Right lobe of liver (tissue), 6 donors: ENCODE data around the gene IQSEC1. TPM values are rescaled to one million over a fixed set of nuclear protein-coding genes. Genes with fewer than 3 reads are reported as not detected.
A peak's percentile ranks its signal among the peaks of the same experiment; 100 is the strongest.

Experiments used
- ATAC-seq, 4 donors: fragments of 200-7000 bp; cut with Tn5 transposase; one replicate each; pipeline ENCODE4 v1.9.1; 2020; ENCODE audit warnings: mild to moderate bottlenecking in 4 of 4, moderate library complexity in 4 of 4
- DNase-seq, 3 donors: peaks; one replicate each; pipeline ENCODE4 v3.0.0-alpha.2; 2020
- H3K27ac ChIP-seq, 3 donors: fragments of 200-600 bp; one replicate each; pipeline ENCODE4 v1.8.0; 2022
- H3K27me3 ChIP-seq, 2 donors: fragments of 200-600 bp; one replicate each; pipeline ENCODE4 v1.8.0; 2022
- H3K36me3 ChIP-seq, 4 donors: fragments of 200-600 bp; sonication (generic) in 1 of 4; one replicate each; pipeline versions ENCODE4 v1.5.1 to v1.8.0; 2017 to 2022; ENCODE audit warnings: control low read depth in 1 of 4
- H3K4me1 ChIP-seq, 4 donors: fragments of 200-600 bp; sonication (generic) in 1 of 4; one replicate each; pipeline versions ENCODE4 v1.5.1 to v1.8.0; 2017 to 2022; ENCODE audit warnings: control low read depth in 1 of 4
- H3K4me3 ChIP-seq, 3 donors: fragments of 200-600 bp; one replicate each; pipeline ENCODE4 v1.8.0; 2022
- H3K9me3 ChIP-seq, 4 donors: fragments of 200-600 bp; sonication (generic) in 1 of 4; one replicate each; pipeline versions ENCODE4 v1.5.1 to v1.8.0; 2017 to 2022; ENCODE audit warnings: control low read depth in 1 of 4
- CTCF ChIP-seq, 4 donors: fragments of 200-600 bp in 3 of 4; fragments of 450-650 bp in 1 of 4; IDR thresholded peaks; one replicate each; pipeline versions ENCODE4 v1.5.1 to v1.8.0; 2016 to 2022; ENCODE audit warnings: antibody characterized with exemption in 4 of 4, mild to moderate bottlenecking in 2 of 4
- POLR2A ChIP-seq: fragments of 450-650 bp; IDR thresholded peaks from one replicate; pipeline ENCODE4 v1.6.1; 2017; ENCODE audit warnings: antibody characterized with exemption, mild to moderate bottlenecking
- WGBS: methylation state at CpG from one replicate; pipeline ENCODE4 v1.1.6; 2018; ENCODE audit warnings: low coverage, low lambda C conversion rate; ENCODE audit not compliant: insufficient coverage; ENCODE audit errors: missing lambda C conversion rate; 5-methylcytosine and 5-hydroxymethylcytosine counted together
- intact Hi-C, 2 donors: fragments of 100-400 bp; cut with DNase I; formaldehyde crosslinking; loops; one replicate each; pipeline versions ENCODE4 v1.11.2 to v1.14.1; 2022
- total RNA-seq, 6 experiments: library from RNA; depleted of rRNA in 2 of 6; stranded (reverse); fragments of >200 nt in 2 of 6; fragmentation: NEBNext Ultra II Directional in 3 of 6; extraction: Animal tissue kit (Norgen Biotek cat#: 25700) in 3 of 6; gene quantifications; one replicate each; pipeline versions ENCODE4 v1.1.0 to v1.2.4, GENCODE V29; 2016 to 2023
- donor health status: DM: no; HTN: yes; CAD: no.
- donor health status: DM: no; HTN: no; CAD: no.
- donor health status: DM: no; HTN: no; CAD: no.
- donor health status: DM: no; HTN: yes; CAD: no.
- donor health status: DM: no; HTN: yes; CAD: no.

The IQSEC1 gene
- total RNA-seq, 6 experiments from 2014 or later, result 32.1 to 61.3 (median 48.9) TPM

GRCh38 chr3:12955651-12956315 is 117.4 kb downstream of the IQSEC1 start:
- Histone ChIP-seq H3K36me3 (no peaks in the 10 kb centered on the region), H3K4me1 (peaks cover 0 to 58% (median 29%) of the 10 kb centered on the region in 4 donors), H3K4me3 (no peak overlapping the region), H3K27me3 (no peaks in the 10 kb centered on the region), H3K27ac (peak overlapping the region in 1 of 3 donors; percentile 42), H3K9me3 (no peaks in the 10 kb centered on the region)
- ATAC-seq, result no peak
- DNase-seq, result no peak
- intact Hi-C loops, result no loop called here
- TF ChIP-seq POLR2A (no peak), CTCF (IDR thresholded peaks at IDR 0.05) (no peak)
- 87% methylated on average over 7 of the region's 14 CpGs for WGBS

- 11% methylated on average over 7 of the region's 14 CpGs for WGBS
- H3K27me3 ChIP-seq, result no peaks in the 10 kb centered on the region
- peak overlapping the region in 1 of 3 donors; percentile 42 for H3K27ac ChIP-seq
- peaks cover 0 to 51% (median 24%) of the 10 kb centered on the region in 4 donors for H3K4me1 ChIP-seq
- TF ChIP-seq CTCF (IDR thresholded peaks at IDR 0.05) (peak; percentile 2 to 33 (median 22)), POLR2A (no peak)
- no peak overlapping the region for H3K4me3 ChIP-seq
- intact Hi-C loops, result no loop called here
- no peaks in the 10 kb centered on the region for H3K36me3 ChIP-seq
- H3K9me3 ChIP-seq, result no peaks in the 10 kb centered on the region
- ATAC-seq (peak; percentile 70 to 79 (median 74)), DNase-seq (peak; percentile 79 to 89 (median 80))
These were observed 118.2 kb downstream of the IQSEC1 start for GRCh38 chr3:12954891-12955650.

GRCh38 chr3:12954180-12954579 is 119.0 kb downstream of the IQSEC1 start:
- TF ChIP-seq POLR2A, result no peak
- TF ChIP-seq CTCF (IDR thresholded peaks at IDR 0.05), result no peak
- no peak overlapping the region for H3K27ac ChIP-seq
- WGBS, result 57% methylated on average over 3 of the region's 6 CpGs

GRCh38 chr3:12953201-12953995 is 119.8 kb downstream of the IQSEC1 start:
- no peak for TF ChIP-seq CTCF (IDR thresholded peaks at IDR 0.05)
- TF ChIP-seq POLR2A, result no peak
- no peaks in the 10 kb centered on the region for H3K36me3 ChIP-seq
- H3K4me3 ChIP-seq, result no peak overlapping the region
- H3K27ac ChIP-seq, result no peak overlapping the region
- ATAC-seq, result no peak
- no peak for DNase-seq
- H3K9me3 ChIP-seq, result no peaks in the 10 kb centered on the region
- peaks cover 0 to 40% (median 19%) of the 10 kb centered on the region in 4 donors for H3K4me1 ChIP-seq
- intact Hi-C loops, result no loop called here
- 87% methylated on average over 3 of the region's 26 CpGs for WGBS
- H3K27me3 ChIP-seq, result no peaks in the 10 kb centered on the region

More at GRCh38 chr3:12954180-12954579, 119.0 kb downstream of the IQSEC1 start:
- no peaks in the 10 kb centered on the region for H3K36me3 ChIP-seq
- peaks cover 0 to 42% (median 22%) of the 10 kb centered on the region in 4 donors for H3K4me1 ChIP-seq
- H3K27me3 ChIP-seq, result no peaks in the 10 kb centered on the region
- intact Hi-C loops, result no loop called here
- DNase-seq (no peak), ATAC-seq (no peak)
- no peaks in the 10 kb centered on the region for H3K9me3 ChIP-seq
- no peak overlapping the region for H3K4me3 ChIP-seq
